Measurements from ENCODE around the gene TCF20.

Gene TCF20

GRCh38 chr22:42247596-42247995 lies 22.9 kb downstream of the TCF20 start:
- Mint-ChIP-seq H3K27ac (no peak overlapping the region), H3K4me1 (no peaks in the 10 kb centered on the region), H3K9me3 (no peaks in the 10 kb centered on the region), H3K27me3 (ENCODE audit: low read depth, poor library complexity) (no peaks in the 10 kb centered on the region), H3K4me3 (no peak overlapping the region), H3K36me3 (ENCODE audit: low read depth) (peaks cover 25% of the 10 kb centered on the region)
- no peak for TF ChIP-seq CTCF (IDR thresholded peaks at IDR 0.05)
- no peak for DNase-seq

- Mint-ChIP-seq H3K9me3 (peaks cover 16% of the 10 kb centered on the region), H3K27ac (no peak overlapping the region), H3K27me3 (ENCODE audit: low read depth, poor library complexity) (peaks cover 6% of the 10 kb centered on the region), H3K4me3 (no peak overlapping the region), H3K36me3 (ENCODE audit: low read depth) (peaks cover 45% of the 10 kb centered on the region), H3K4me1 (no peaks in the 10 kb centered on the region)
- no peak for TF ChIP-seq CTCF (IDR thresholded peaks at IDR 0.05)
- DNase-seq, result no peak
These were observed 26.7 kb downstream of the TCF20 start for GRCh38 chr22:42243802-42244060.

GRCh38 chr22:42236848-42237247 lies 33.6 kb downstream of the TCF20 start:
- peaks cover 50% of the 10 kb centered on the region for H3K9me3 Mint-ChIP-seq
- H3K27ac Mint-ChIP-seq, result no peak overlapping the region
- H3K36me3 Mint-ChIP-seq (ENCODE audit: low read depth), result peaks cover 63% of the 10 kb centered on the region
- H3K4me3 Mint-ChIP-seq, result no peak overlapping the region
- peaks cover 7% of the 10 kb centered on the region for H3K27me3 Mint-ChIP-seq (ENCODE audit: low read depth, poor library complexity)
- TF ChIP-seq CTCF (IDR thresholded peaks at IDR 0.05), result no peak
- no peak for DNase-seq
- peaks cover 33% of the 10 kb centered on the region for H3K4me1 Mint-ChIP-seq

GRCh38 chr22:42236268-42236667 lies 34.2 kb downstream of the TCF20 start:
- peaks cover 7% of the 10 kb centered on the region for H3K27me3 Mint-ChIP-seq (ENCODE audit: low read depth, poor library complexity)
- no peak for TF ChIP-seq CTCF (IDR thresholded peaks at IDR 0.05)
- peaks cover 50% of the 10 kb centered on the region for H3K9me3 Mint-ChIP-seq
- peaks cover 65% of the 10 kb centered on the region for H3K36me3 Mint-ChIP-seq (ENCODE audit: low read depth)
- H3K27ac Mint-ChIP-seq, result no peak overlapping the region
- no peak for DNase-seq
- peaks cover 33% of the 10 kb centered on the region for H3K4me1 Mint-ChIP-seq
- H3K4me3 Mint-ChIP-seq, result no peak overlapping the region

- no peak overlapping the region for H3K27ac Mint-ChIP-seq
- peaks cover 51% of the 10 kb centered on the region for H3K36me3 Mint-ChIP-seq (ENCODE audit: low read depth)
- H3K4me3 Mint-ChIP-seq, result no peak overlapping the region
- H3K9me3 Mint-ChIP-seq, result peaks cover 35% of the 10 kb centered on the region
- TF ChIP-seq CTCF (IDR thresholded peaks at IDR 0.05), result no peak
- no peak for DNase-seq
- peaks cover 2% of the 10 kb centered on the region for H3K27me3 Mint-ChIP-seq (ENCODE audit: low read depth, poor library complexity)
- H3K4me1 Mint-ChIP-seq, result peaks cover 46% of the 10 kb centered on the region
These were observed 36.6 kb downstream of the TCF20 start for GRCh38 chr22:42233879-42234278.

- Mint-ChIP-seq H3K36me3 (ENCODE audit: low read depth) (peaks cover 31% of the 10 kb centered on the region), H3K27me3 (ENCODE audit: low read depth, poor library complexity) (no peaks in the 10 kb centered on the region), H3K9me3 (peaks cover 16% of the 10 kb centered on the region), H3K4me1 (peaks cover 64% of the 10 kb centered on the region), H3K4me3 (no peak overlapping the region), H3K27ac (no peak overlapping the region)
- no peak for TF ChIP-seq CTCF (IDR thresholded peaks at IDR 0.05)
- DNase-seq, result no peak
These were observed 38.5 kb downstream of the TCF20 start for GRCh38 chr22:42231929-42232328.

Data from nephron progenitor cell (in vitro differentiated cells).